GM19025 (cell line): ENCODE data around the gene RDH12.
"Not testable (repeated sequence)": the region's sequence is repeated elsewhere in the genome, so short reads cannot be mapped to it uniquely, and the experiment has no call there.

ENCODE experiments used
- ATAC-seq: cut with Tn5 transposase; IDR thresholded peaks from one replicate; pipeline ENCODE4 v1.9.1; 2021; ENCODE audit warnings: mild to moderate bottlenecking, low read depth, moderate library complexity; ENCODE audit not compliant: unreplicated experiment

The RDH12 gene

GRCh38 chr14:67701492-67701891 lies at the start of gene RDH12:
Gene RDH12 (plus strand): TSS chr14:67701886. CDS start chr14:67722643, 20,757 bp downstream.
- not testable (repeated sequence) for ATAC-seq

- no peak for ATAC-seq
Observed at GRCh38 chr14:67652189-67652588, 49.5 kb upstream of the RDH12 start.

GRCh38 chr14:67653651-67654280 lies 47.9 kb upstream of the RDH12 start:
- ATAC-seq, result no peak

GRCh38 chr14:67663633-67664032 lies 38.1 kb upstream of the RDH12 start:
- no peak for ATAC-seq

GRCh38 chr14:67665868-67666267 lies 35.8 kb upstream of the RDH12 start:
- no peak for ATAC-seq

GRCh38 chr14:67666750-67667449 lies 34.8 kb upstream of the RDH12 start:
- no peak for ATAC-seq

- ATAC-seq, result no peak
Observed at GRCh38 chr14:67668559-67668958, 33.1 kb upstream of the RDH12 start.

- ATAC-seq, result no peak
Observed at GRCh38 chr14:67673451-67673850, 28.2 kb upstream of the RDH12 start.

GRCh38 chr14:67674139-67674479 lies 27.6 kb upstream of the RDH12 start:
- peak; percentile 43 for ATAC-seq

GRCh38 chr14:67674480-67675218 lies 27.0 kb upstream of the RDH12 start, which contains the start of gene VTI1B:
Gene VTI1B (minus strand): TSS chr14:67674632. CDS start chr14:67674489, 143 bp downstream.
- peak; percentile 89 for ATAC-seq

GRCh38 chr14:67675219-67675582 lies 26.5 kb upstream of the RDH12 start:
- no peak for ATAC-seq

GRCh38 chr14:67679006-67679405 lies 22.7 kb upstream of the RDH12 start:
- no peak for ATAC-seq

- peak; percentile 98 for ATAC-seq
Observed at GRCh38 chr14:67680121-67680602, 21.5 kb upstream of the RDH12 start.

- ATAC-seq, result no peak
Observed at GRCh38 chr14:67680941-67681340, 20.7 kb upstream of the RDH12 start.

GRCh38 chr14:67683842-67684241 lies 17.8 kb upstream of the RDH12 start:
- ATAC-seq, result no peak

GRCh38 chr14:67690011-67690410 lies 11.7 kb upstream of the RDH12 start:
- ATAC-seq, result no peak

GRCh38 chr14:67694791-67695393 lies 6.8 kb upstream of the RDH12 start:
- ATAC-seq, result peak; percentile 86

- peak; percentile 83 for ATAC-seq
Observed at GRCh38 chr14:67695394-67695949, 6.2 kb upstream of the RDH12 start, which contains the start of gene RDH11. Gene RDH11 (minus strand): TSS chr14:67695764. CDS start chr14:67695703, 61 bp downstream.

GRCh38 chr14:67697006-67697405 lies 4.7 kb upstream of the RDH12 start:
- no peak for ATAC-seq

GRCh38 chr14:67698179-67698578 lies 3.5 kb upstream of the RDH12 start:
- ATAC-seq, result no peak

GRCh38 chr14:67703997-67704396 lies 2.3 kb downstream of the RDH12 start:
- no peak for ATAC-seq
